ENCODE data around the gene ASB3. TPM values are rescaled to one million over a fixed set of nuclear protein-coding genes. Genes with fewer than 3 reads are reported as not detected.

ASB3 gene
- total and polyA plus RNA-seq, 9 of the 15 experiments (the other 6 are each of a cell fraction or from before 2014, with no cell fraction given): 13.6 to 35.3 (median 18.7) TPM

DNA sequence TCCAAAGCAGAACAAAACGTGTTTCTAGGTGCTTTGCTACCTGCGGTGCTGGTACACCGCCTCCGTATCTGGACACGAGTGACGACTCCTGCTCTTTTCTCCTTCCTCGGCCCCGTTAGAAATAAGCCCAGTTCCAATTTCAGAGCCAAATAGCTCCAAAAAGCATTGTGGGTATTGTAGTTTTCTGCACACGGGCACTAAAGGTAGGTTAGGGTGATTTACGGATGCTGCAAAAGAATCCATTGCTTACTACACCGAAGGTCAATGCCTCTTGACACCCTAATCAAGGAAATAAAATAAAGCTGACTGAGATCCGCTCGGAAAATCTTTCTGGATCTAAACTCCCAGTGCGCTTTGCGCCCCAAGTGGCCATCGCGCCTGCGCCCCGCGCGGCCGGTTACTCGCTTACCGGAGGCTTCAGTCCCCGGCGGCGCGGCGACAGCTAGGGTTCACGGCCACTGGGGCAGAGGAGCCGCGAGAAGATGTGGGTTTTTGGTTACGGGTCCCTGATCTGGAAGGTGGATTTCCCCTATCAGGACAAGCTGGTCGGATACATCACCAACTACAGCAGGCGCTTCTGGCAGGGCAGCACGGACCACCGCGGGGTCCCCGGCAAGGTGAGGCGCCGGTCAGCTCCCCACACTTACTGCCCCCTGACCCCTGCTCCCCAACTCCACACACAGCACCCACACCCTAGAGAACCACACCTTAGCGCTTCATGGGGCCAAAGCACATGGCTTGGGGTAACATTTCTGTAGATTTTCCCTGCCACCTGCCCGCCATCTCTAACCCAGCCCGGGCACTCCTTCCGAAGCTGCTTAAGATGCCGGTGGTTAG is 19.1 kb downstream of the ASB3 start, which contains the start of gene CHAC2 (continued):
- TF ChIP-seq, protein P1, sequence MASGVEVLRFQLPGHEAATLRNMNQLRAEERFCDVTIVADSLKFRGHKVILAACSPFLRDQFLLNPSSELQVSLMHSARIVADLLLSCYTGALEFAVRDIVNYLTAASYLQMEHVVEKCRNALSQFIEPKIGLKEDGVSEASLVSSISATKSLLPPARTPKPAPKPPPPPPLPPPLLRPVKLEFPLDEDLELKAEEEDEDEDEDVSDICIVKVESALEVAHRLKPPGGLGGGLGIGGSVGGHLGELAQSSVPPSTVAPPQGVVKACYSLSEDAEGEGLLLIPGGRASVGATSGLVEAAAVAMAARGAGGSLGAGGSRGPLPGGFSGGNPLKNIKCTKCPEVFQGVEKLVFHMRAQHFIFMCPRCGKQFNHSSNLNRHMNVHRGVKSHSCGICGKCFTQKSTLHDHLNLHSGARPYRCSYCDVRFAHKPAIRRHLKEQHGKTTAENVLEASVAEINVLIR (CRISPR knock-in tag; IDR thresholded peaks at IDR 0.05): no peak
- no peak for TF ChIP-seq SMAD1 (IDR thresholded peaks at IDR 0.05; ENCODE audit: low read depth, low read length, partially characterized antibody)
- TF ChIP-seq CHD2 (IDR thresholded peaks at IDR 0.05; ENCODE audit: low read depth, low read length): peak; percentile 78
- TF ChIP-seq, protein P2, sequence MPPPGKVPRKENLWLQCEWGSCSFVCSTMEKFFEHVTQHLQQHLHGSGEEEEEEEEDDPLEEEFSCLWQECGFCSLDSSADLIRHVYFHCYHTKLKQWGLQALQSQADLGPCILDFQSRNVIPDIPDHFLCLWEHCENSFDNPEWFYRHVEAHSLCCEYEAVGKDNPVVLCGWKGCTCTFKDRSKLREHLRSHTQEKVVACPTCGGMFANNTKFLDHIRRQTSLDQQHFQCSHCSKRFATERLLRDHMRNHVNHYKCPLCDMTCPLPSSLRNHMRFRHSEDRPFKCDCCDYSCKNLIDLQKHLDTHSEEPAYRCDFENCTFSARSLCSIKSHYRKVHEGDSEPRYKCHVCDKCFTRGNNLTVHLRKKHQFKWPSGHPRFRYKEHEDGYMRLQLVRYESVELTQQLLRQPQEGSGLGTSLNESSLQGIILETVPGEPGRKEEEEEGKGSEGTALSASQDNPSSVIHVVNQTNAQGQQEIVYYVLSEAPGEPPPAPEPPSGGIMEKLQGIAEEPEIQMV (tag; conservative IDR thresholded peaks at IDR 0.05; ENCODE audit: low read depth): no peak
- no peak for TF ChIP-seq ZNF584 (CRISPR knock-in tag; IDR thresholded peaks at IDR 0.05; ENCODE audit: low read depth)
- no peak for TF ChIP-seq XRCC4 (IDR thresholded peaks at IDR 0.05; ENCODE audit: extremely low read depth, insufficient read depth, insufficient read length)
- TF ChIP-seq, protein P3, sequence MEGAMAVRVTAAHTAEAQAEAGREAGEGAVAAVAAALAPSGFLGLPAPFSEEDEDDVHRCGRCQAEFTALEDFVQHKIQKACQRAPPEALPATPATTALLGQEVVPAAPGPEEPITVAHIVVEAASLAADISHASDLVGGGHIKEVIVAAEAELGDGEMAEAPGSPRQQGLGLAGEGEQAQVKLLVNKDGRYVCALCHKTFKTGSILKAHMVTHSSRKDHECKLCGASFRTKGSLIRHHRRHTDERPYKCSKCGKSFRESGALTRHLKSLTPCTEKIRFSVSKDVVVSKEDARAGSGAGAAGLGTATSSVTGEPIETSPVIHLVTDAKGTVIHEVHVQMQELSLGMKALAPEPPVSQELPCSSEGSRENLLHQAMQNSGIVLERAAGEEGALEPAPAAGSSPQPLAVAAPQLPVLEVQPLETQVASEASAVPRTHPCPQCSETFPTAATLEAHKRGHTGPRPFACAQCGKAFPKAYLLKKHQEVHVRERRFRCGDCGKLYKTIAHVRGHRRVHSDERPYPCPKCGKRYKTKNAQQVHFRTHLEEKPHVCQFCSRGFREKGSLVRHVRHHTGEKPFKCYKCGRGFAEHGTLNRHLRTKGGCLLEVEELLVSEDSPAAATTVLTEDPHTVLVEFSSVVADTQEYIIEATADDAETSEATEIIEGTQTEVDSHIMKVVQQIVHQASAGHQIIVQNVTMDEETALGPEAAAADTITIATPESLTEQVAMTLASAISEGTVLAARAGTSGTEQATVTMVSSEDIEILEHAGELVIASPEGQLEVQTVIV (CRISPR knock-in tag; IDR thresholded peaks at IDR 0.05; ENCODE audit: borderline replicate concordance): no peak
- TF ChIP-seq ZNF766 (CRISPR knock-in tag; conservative IDR thresholded peaks at IDR 0.05): 0 out of 2 replicates have a peak, but pooled peaks have one; percentile 42
- TF ChIP-seq, protein P4, sequence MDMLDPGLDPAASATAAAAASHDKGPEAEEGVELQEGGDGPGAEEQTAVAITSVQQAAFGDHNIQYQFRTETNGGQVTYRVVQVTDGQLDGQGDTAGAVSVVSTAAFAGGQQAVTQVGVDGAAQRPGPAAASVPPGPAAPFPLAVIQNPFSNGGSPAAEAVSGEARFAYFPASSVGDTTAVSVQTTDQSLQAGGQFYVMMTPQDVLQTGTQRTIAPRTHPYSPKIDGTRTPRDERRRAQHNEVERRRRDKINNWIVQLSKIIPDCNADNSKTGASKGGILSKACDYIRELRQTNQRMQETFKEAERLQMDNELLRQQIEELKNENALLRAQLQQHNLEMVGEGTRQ (CRISPR knock-in tag; IDR thresholded peaks at IDR 0.05): no peak
- no peak for TF ChIP-seq NBN (IDR thresholded peaks at IDR 0.05; ENCODE audit: low read depth)
- no peak for TF ChIP-seq GABPB2 (CRISPR knock-in tag; conservative IDR thresholded peaks at IDR 0.05)
- no peak for TF ChIP-seq ZNF23 (CRISPR knock-in tag; IDR thresholded peaks at IDR 0.05)
- peak; percentile 89 for TF ChIP-seq POLR2A (conservative IDR thresholded peaks at IDR 0.05)
- TF ChIP-seq NEUROD1 (IDR thresholded peaks at IDR 0.05; ENCODE audit: borderline replicate concordance, low read depth, low read length, partially characterized antibody): no peak
- no peak for TF ChIP-seq BDP1 (IDR thresholded peaks at IDR 0.05; ENCODE audit: insufficient read depth, insufficient read length)
- no peak for TF ChIP-seq ZNF384 (IDR thresholded peaks at IDR 0.05; ENCODE audit: low read depth, low read length)
- TF ChIP-seq ZKSCAN1 (IDR thresholded peaks at IDR 0.05; ENCODE audit: low read depth, low read length): no peak
- TF ChIP-seq DPF2 (IDR thresholded peaks at IDR 0.05): no peak
- TF ChIP-seq CREBBP (IDR thresholded peaks at IDR 0.05; ENCODE audit: low read depth, low read length): no peak
- TF ChIP-seq, protein P5, sequence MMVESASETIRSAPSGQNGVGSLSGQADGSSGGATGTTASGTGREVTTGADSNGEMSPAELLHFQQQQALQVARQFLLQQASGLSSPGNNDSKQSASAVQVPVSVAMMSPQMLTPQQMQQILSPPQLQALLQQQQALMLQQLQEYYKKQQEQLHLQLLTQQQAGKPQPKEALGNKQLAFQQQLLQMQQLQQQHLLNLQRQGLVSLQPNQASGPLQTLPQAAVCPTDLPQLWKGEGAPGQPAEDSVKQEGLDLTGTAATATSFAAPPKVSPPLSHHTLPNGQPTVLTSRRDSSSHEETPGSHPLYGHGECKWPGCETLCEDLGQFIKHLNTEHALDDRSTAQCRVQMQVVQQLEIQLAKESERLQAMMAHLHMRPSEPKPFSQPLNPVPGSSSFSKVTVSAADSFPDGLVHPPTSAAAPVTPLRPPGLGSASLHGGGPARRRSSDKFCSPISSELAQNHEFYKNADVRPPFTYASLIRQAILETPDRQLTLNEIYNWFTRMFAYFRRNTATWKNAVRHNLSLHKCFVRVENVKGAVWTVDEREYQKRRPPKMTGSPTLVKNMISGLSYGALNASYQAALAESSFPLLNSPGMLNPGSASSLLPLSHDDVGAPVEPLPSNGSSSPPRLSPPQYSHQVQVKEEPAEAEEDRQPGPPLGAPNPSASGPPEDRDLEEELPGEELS (CRISPR knock-in tag; IDR thresholded peaks at IDR 0.05; ENCODE audit: borderline replicate concordance): peak; percentile 65; the same call in 1 of the 2 replicates
- TF ChIP-seq FIP1L1 (IDR thresholded peaks at IDR 0.05; ENCODE audit: low read depth, low read length, poor library complexity, severe bottlenecking): no peak
